Smooth muscle cell of the coronary artery (primary cell): ENCODE results near the gene CCDC142. TPM values are rescaled to one million over a fixed set of nuclear protein-coding genes. Genes with fewer than 3 reads are reported as not detected.

Experiments
- total RNA-seq: library from RNA; depleted of rRNA; stranded (reverse); fragments of >200 nt; gene quantifications from 2 replicates; pipeline ENCODE4 v1.2.3, GENCODE V29; 2014; ENCODE audit warnings: low replicate concordance

The CCDC142 gene
- total RNA-seq, 1 donor from 2014 or later: 14.8 TPM

Other genes starting within 250 kb of the CCDC142 start
- 0.08 TPM in 1 of 2 replicates, not detected in the other for gene SLC4A5, start 139.6 kb downstream of the CCDC142 start, total RNA-seq
- 180 and 332 TPM in 2 replicates for gene DCTN1, start 102.7 kb downstream of the CCDC142 start, total RNA-seq
- gene C2orf81, start 61.4 kb downstream of the CCDC142 start, total RNA-seq: 0.59 and 0.98 TPM in 2 replicates
- gene WDR54, start 61.3 kb downstream of the CCDC142 start, total RNA-seq: 31.8 and 40.5 TPM in 2 replicates
- gene RTKN, start 41.1 kb downstream of the CCDC142 start, total RNA-seq: 11.0 and 16.5 TPM in 2 replicates
- gene INO80B, start 27.9 kb downstream of the CCDC142 start, total RNA-seq: 9.2 and 41.0 TPM in 2 replicates
- gene WBP1, start 24.6 kb downstream of the CCDC142 start, total RNA-seq: 68.7 and 75.7 TPM in 2 replicates
- gene MOGS, start 17.6 kb downstream of the CCDC142 start, total RNA-seq: 42.6 and 54.5 TPM in 2 replicates
- 54.0 and 95.4 TPM in 2 replicates for gene MRPL53, start 10.3 kb downstream of the CCDC142 start, total RNA-seq
- 7.8 and 8.2 TPM in 2 replicates for gene TTC31, start 83 bp upstream of the CCDC142 start, total RNA-seq
- gene LBX2, start 16.6 kb upstream of the CCDC142 start, total RNA-seq: 0.30 and 0.94 TPM in 2 replicates
- gene PCGF1, start 24.7 kb upstream of the CCDC142 start, total RNA-seq: 21.1 and 36.6 TPM in 2 replicates
- gene TLX2, start 31.5 kb upstream of the CCDC142 start, total RNA-seq: not detected in 2 replicates
- gene DQX1, start 43.2 kb upstream of the CCDC142 start, total RNA-seq: not detected in 2 replicates
- gene AUP1, start 46.7 kb upstream of the CCDC142 start, total RNA-seq: 78.0 and 99.1 TPM in 2 replicates
- gene HTRA2, start 46.9 kb upstream of the CCDC142 start, total RNA-seq: 41.3 and 60.8 TPM in 2 replicates
- 25.5 and 62.8 TPM in 2 replicates for gene LOXL3, start 70.9 kb upstream of the CCDC142 start, total RNA-seq
- 21.3 and 32.8 TPM in 2 replicates for gene DOK1, start 71.7 kb upstream of the CCDC142 start, total RNA-seq
- 0.08 TPM in 1 of 2 replicates, not detected in the other for gene M1AP, start 165.3 kb upstream of the CCDC142 start, total RNA-seq
- 5.5 and 5.6 TPM in 2 replicates for gene SEMA4F, start 171.2 kb upstream of the CCDC142 start, total RNA-seq